NCI-H2081 (cell line): ENCODE measurements around the gene VAMP4.
"Not testable (repeated sequence)": the region's sequence is repeated elsewhere in the genome, so short reads cannot be mapped to it uniquely, and the experiment has no call there.

Experiments used
- DNase-seq, 2 experiments: peaks; one replicate each; lab custom pipeline; 2025; lab: John Stamatoyannopoulos, UW

The VAMP4 gene

DNA sequence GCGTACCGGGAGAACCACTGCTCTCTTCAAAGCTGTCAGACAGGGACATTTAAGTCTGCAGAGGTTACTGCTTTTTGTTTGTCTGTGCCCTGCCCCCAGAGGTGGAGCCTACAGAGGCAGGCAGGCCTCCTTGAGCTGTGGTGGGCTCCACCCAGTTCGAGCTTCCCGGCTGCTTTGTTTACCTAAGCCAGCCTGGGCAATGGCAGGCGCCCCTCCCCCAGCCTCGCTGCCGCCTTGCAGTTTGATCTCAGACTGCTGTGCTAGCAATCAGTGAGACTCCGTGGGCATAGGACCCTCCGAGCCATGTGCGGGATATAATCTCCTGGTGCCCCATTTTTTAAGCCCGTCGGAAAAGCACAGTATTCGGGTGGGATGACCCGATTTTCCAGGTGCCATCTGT is 46.1 kb downstream of the VAMP4 start:
- DNase-seq, result not testable (repeated sequence)

DNA sequence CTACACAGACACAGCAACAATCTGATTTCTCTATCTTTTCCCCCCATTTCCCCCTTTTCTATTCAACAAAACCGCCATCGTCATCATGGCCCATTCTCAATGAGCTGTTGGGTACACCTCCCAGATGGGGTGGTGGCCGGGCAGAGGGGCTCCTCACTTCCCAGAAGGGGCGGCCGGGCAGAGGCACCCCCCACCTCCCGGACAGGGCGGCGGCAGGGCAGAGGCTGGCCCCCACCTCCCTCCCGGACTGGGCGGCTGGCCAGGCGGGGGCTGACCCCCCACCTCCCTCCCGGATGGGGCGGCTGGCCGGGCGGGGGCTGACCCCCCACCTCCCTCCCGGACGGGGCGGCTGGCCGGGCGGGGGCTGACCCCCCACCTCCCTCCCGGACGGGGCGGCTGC is 48.3 kb downstream of the VAMP4 start:
- DNase-seq, result not testable (repeated sequence)

DNA sequence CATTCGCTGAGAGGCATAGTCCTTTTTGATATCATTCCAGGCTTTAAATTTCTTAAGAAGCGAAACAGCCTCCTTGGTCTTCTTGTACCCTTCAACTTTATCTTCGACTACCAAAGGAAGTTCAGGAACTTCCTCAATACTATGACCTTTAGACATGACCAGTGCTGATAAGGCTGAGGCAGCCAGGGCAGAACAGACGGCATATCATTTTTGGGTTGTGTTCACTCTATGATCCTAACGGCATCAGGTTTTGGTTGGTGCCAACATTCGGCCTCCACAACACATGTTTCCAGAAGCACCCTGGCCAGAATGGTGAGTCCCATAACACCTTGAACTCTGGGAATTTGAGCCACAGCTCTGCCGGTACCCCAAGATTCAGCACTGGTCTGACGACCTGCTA is 58.0 kb downstream of the VAMP4 start:
- DNase-seq, result no peak

DNA sequence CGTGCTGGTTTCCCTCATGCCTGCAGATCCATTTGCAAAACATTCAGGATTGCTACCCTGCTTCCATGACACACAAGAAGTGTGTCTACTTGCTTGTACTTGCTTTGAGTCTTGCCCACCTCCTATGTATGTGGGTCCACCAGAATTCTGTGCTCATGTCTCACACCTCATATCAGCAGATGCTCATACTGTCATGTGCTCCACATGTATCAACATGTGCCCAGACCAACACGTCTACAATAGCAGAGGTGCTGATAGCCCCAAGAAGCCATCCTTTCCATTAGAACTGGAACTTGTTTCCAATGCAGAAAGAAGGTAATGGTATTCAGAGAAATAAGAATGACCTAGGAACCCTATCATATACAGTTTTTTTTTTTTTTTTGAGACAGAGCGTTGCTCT is 61.5 kb downstream of the VAMP4 start:
- DNase-seq, result no peak

DNA sequence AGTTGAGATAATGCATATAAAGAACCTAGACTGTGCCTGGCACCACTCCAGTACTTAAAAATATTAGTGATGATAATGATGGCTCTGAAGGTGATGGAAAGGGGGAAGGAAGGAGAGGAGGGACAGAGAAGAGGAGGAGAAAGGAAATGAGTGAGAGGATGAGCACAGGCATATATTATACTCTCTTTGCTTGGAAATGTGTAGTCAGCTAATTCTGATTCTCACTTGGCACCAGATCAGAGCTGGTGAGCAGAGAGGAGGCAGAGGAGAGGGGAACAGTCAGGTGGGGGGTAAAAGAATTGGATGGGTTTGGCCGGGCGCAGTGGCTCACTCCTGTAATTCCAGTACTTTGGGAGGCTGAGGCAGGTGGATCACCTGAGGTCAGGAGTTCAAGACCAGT is 65.0 kb downstream of the VAMP4 start:
- no peak for DNase-seq

DNA sequence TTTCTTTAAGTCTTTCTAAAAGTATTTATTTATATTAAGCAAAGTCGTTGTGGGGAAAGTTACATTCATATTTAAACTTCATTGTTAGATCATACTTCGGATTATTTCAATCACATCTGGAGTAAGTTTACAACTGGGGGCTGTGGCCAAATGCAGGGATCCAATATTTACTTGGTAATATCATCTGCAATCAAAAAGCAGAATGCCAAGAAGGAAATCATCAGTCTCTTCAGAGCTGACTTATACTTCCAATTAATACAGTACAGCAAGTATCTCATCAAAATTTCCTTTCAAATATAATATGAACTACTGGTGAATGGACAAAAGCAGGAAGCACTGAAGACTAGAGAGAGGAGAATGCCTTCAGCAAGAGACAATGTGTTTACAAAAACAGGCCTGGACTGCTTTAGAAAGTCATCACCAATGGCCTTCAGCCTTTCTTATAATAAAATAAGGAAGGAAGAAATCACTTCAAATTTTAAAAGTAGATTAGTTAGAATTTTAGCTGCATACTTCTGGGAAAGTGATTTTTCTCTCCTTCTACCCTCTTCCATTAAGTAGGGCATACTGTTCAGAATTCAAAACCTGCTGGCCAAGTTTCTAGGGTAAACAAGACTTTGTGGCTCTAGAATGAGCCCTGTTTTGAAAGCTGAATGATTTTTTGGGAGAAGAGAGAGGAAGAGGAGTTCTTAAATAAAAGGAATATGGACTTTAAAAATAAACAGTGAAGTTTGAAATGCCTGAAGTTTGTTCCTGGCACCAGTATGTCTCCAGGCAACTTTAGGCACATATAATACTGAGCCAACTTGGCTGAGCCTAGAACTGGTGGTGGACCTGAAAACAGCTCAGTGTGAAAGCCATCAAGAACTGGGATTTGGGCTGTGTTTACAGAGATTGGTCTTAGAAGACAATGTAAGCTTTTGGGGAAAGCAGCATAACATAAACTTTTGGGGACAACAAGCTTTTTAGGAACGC is 67.1 kb downstream of the VAMP4 start:
- no peak for DNase-seq

DNA sequence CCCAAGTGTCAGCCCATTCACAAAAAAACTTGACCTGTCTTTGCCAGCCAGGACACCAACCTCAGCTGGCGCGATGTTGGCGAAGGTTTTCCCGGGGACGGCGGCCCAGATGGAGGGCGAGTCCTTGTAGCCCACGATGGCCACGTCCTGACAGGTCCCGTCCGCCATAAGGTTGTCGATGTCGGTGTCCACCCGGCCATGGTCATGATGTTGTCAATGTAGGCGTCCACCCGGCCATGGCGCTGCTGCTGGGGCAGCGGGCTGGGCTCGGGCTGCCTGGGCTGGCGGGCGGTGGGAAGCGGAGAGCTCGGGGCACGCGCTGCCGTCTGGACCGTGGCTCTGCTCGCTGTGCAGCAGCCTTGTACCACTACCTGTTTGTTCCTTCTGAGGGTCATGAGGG is 71.1 kb downstream of the VAMP4 start:
- DNase-seq, result no peak

DNA sequence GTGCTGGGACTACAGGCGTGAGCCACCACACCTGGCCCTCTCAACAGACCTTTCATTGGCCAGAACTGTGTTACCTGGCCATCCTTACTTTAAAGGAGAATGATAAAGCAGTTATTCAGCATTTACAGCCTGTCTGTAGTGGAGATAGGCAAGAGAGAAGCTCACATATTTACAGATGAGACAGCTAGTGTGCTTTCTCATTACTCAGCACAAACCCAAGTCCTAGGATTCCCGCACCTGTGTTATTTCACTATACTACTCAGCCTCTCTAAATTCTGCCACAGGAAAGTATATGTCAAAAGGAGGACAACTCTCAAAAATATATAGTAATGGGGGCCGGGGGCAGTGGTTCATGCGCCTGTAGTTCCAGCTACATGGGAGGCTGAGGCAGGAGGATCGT is 73.5 kb downstream of the VAMP4 start:
- DNase-seq, result no peak

DNA sequence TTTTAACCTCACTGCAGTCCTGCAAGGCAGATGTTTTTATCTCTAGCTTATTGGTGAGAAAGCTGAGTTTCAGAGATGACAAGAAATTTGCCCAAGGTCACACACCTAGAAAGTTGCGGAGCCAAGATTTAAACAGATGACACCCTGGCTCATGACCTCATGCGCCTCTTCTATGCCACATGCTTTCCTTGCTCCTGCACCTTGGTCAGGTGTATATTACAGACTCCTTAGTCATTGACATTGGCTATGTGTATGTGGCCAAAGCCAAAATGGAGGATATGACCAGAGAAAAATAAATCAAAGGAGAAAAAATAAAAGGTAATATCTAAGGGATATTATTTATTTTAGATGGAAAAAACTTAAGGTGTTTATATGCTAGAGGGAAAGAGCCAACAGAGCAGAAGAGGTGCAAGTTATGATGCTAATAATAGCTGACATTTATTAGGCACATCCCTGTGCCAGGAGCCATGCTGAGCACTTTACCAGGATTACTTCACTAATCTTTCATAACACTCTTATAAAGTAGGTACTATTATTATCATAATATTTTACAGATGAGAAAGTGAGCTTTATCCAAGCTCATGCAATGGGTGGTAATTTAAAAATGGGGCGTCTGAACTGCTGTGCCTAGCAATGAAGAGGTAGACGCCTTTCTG is 75.6 kb downstream of the VAMP4 start:
- no peak for DNase-seq

DNA sequence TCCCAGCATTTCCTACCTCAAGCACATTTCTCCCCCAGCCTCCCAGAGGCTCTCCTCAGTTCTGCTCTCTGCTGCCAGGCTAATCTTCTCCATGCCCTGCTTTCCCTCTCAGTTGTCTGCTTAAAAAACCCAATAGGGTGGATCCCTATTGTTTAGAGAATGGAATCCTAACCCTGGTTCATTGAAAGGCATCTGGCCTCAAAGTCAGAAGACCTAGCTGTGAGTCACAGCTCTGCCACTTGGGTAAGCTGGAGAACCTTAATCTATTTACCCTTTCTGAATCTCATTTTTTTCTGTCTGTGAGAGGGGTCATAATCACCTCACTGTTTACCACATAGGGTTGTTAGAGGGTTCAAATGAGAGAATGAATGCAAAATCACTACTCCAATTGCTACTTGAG is 76.9 kb downstream of the VAMP4 start:
- DNase-seq, result no peak

DNA sequence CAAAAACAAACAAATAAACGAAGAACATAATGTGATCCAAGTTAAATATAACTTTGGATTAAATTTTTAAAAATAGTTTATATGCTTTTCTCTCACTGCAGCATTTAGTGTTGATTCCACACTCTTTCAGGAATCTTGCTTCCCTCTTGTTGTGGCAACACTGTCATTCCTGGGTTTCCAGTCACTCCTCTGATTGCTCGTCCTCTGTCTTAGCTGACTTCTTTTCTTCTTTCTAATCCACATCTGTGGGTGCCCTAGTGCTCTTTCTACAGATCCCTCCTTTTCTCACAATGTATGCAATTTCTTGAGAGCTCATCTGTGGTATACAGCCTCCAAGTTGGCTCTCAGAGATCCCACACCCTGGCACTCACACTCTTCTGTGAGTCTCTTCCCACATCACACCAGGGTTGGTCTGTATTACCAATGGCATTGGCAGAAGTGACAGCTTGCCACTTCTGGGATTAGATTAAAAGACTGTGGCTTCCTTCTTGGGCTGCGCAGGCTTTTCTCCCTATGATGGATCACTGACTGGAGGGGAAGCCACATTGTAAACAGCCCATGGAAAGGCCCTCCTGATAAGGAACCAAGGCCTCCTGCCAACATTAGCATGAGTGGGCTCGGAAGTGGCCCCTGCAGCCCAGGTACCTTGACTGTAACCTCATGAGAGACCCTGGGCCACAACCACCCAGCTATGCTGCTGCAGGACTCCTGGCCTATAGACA is 77.8 kb downstream of the VAMP4 start:
- no peak for DNase-seq

DNA sequence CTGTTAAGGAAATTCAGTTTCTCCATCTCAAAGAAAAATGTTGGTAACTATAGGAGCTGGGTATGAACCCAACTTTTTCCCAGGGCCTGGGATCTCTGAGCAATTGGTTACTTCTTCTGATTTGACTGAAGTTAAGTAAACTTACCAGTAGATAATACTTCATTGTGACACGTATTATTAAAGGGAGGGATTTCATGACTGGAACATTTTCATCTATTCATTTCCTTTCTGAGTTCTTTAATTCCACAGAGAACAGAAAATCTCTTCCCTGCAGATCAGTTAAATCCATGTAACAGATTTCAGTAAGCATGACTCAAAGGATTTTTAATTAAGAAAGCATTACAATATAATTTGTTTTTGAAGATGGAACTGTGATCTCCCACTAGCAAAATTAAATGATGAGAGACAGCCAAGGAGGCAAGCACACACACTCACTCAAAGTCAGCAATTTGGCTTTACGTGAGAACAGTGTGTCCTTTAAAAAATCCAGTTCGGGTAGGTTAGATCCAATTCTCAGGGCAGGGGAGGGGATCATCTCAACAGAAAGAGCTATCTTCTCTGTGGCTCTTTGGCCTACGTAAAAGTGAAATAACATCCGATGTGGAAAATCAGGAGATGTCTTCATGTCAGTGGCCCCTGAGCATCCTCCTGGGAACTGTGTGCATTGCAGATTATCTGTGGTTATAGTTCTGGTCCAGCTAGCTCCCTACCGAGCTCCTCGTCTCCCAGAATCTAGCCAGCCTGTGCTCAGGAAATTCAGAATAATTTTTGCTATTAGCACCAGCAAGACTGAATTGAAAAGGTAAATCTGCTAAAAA is 78.6 kb downstream of the VAMP4 start:
- no peak for DNase-seq

DNA sequence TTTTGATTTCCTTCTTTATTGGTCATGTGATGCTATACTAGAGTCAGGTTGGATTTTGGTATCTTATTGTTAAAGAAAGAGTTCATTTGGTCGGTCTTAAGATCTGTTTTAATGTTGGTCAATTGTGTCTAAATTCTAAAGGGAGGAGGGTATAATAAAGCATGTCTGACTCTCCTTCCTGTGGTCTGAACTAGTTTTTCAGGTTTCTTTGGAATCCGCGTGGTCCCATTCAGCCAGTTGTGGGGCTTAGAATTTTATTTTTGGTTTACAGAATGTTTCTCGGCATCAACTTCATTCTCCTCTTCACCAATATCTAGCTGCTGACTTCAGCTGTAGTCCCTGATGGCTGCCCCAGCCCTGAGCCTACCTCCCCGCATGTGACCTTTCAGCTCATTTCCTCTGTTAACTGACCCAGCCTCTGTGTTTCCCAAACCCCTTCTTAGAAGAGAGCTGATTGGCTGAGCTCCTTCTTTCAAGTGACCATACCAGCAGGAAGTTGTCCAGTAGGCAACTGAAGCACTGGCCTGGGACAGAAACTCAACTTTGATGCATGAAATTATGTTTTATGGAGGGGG is 80.7 kb downstream of the VAMP4 start:
- no peak for DNase-seq

DNA sequence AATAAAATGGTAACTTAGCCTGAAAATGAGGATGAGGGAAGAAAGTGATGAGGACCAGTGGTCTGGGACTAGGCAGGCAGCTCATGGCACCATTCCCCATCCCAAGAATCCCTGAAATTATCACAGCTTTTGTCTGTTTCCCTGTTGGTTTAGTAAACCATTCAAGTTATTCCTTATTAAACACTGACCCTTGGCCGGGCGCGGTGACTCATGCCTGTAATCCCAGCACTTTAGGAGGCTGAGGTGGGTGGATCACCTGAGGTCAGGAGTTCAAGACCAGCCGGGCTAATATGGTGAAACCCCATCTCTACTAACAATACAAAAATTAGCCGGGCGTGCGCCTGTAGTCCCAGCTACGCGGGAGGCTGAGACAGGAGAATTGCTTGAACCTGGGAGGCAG is 85.7 kb downstream of the VAMP4 start:
- not testable (repeated sequence) for DNase-seq

DNA sequence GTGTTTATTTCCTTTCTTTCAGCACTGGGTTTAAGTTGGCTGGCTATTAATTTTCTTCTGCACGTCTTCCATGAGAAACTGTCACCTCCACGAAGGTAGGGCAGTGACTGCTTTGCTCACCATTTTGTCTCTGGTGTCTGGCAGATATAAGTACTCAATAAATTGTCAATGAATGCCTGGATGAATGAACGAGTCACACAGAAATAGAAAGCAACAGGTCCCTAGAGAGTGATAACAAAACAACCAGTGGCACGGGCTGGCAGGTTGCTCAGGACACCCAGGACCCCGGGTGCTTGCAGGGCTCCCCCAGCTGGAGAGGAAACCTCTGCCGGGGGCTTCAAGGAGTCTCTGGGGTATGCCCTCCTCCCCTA is 86.1 kb downstream of the VAMP4 start:
- no peak for DNase-seq

DNA sequence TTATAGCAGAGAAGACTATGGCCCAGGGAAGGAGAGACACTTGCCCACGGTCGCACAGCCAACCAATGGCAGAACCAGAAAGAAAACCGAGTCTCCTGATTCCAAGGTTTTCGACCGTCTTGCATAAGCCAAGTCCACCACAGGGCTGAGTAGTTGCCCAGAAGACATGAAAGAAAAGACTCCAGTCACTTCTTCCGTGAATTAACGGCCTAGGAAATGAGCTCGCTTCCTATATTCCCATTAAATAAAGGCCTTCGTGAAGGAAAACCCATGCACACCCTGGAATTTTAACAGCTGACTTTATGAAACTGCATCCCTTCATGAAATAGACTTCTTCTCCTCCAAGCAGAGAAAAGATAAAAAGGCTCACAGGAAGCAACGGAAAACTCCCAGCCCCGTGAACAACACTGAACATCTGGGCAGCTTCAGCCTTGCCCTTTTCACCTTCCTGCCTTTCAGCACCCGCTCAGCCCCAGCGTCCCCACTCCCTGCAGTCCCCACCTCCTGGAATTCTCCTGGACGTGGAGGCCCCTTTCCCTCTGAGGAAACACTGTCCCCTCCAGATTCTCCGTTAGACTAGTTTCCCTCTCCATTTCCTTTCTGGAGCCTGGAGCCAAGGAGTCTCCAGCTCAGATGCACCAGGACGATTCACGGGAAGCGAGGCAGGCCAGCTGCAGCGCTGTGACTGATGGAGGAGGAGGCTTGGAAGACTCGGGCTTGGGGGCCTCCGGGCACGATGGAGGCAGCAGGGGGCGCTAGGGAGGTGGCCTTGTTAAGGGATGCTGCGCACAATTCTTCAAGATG is 86.7 kb downstream of the VAMP4 start:
- DNase-seq, result no peak

DNA sequence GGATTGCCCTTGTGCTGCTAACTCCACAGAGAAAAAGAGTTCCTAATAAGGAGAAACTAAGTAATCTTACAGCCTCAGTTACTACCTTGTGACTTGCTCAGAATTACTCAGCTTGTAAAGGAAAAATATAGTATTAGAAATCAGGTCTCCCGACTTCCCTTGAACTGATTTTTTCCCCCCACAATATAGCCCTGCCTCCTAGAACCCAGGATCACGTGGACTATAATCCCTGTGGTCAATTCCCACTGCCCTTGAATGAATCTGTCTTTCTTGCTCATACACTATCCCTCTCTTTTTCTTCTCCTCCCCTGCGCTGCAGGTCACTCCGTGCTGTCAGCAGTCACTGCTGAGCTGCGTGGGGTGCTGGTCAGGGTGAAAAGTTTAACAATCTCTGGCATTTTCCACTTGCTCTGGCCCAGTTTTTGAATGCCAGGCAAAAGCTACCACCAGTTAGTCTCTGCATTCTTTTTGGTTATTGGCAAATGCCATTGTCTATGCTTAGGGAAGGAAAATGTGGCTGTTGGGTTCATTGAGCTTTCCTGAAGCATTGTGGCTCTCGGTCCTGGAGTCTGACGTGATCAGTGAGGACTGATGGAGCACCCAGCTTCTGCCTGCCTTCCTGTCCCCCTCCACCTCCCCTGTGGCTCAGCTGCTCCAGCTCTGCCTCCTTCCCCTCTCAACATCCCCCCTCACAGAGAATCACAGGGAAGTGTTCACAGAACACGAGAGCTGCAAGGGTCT is 87.5 kb downstream of the VAMP4 start:
- no peak for DNase-seq

DNA sequence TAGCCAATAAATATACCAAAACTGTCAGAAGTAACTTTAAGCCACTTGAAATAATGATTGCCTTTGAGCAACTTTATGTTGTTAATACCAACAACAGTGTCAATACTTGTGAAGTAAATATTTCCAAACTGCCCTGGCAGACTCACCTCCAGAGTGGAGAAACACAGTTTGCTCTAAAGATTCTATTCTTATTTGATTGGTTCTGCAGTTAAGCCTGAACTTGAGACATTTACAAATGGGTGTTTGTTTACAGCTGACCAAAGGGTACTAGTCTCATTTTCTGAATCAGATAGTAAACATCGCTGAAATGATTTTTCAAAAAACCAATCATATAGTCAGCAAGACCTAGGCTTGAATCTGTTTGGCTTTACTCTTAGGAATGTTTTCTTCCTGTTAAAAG is 88.1 kb downstream of the VAMP4 start:
- DNase-seq, result no peak

DNA sequence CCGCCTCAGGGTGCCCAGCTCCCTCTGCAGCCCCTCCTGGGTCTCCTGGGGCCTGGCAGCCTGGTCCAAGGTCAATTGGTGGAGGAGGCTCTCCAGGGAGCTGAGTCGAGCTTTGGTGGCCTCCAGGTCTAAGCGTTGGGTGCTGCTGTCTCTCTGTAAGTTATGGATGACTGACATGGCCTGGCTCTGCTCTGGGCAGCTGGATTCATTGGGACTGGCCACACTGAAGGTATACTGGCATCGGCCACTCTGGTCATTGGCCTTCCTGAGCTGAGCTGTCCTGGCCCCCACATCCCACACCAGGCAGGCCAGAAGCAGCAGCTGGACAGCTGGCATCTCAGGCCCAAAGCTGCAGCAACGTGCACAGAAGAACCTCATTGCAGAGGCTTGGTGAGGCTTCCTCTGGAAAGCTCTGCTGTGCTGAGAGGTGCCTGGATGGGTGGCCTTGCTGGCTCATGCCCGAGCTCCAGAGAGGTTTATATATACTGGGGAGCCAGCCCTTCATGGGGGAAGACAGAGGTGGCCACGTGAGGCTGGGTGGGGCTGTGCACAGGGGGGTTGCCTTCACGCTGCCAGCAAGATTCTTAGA is 89.5 kb downstream of the VAMP4 start, which contains the start of gene MYOC:
Gene MYOC, minus strand, starts transcription at position 455 of the 589 bp plus-strand sequence. Its CDS starts 77 bp downstream, at position 378.
- no peak for DNase-seq
